Subcutaneous adipose tissue (tissue), 4 donors: Measurements from ENCODE around the gene APP. TPM values are rescaled to one million over a fixed set of nuclear protein-coding genes. Genes with fewer than 3 reads are reported as not detected.

Source experiments
- CTCF ChIP-seq: fragments of 450-650 bp; IDR thresholded peaks from one replicate; pipeline ENCODE4 v1.5.1; 2016; ENCODE audit warnings: low read depth, mild to moderate bottlenecking, control low read depth, antibody characterized with exemption, moderate library complexity
- total RNA-seq, 4 donors: library from RNA; depleted of rRNA; stranded (reverse); fragments of >200 nt; gene quantifications; one replicate each; pipeline ENCODE4 v1.1.0, GENCODE V29; 2016

The APP gene
- total RNA-seq, 4 donors from 2014 or later = 210 to 257 (median 218) TPM

GRCh38 chr21:26138615-26139257, 31.8 kb downstream of the APP start:
- no peak for TF ChIP-seq CTCF

- TF ChIP-seq CTCF = no peak
Observed at GRCh38 chr21:26137379-26138060, 33.0 kb downstream of the APP start.

GRCh38 chr21:26136671-26137070, 33.9 kb downstream of the APP start:
- TF ChIP-seq CTCF = no peak

- no peak for TF ChIP-seq CTCF
Observed at GRCh38 chr21:26135520-26135919, 35.0 kb downstream of the APP start.

- no peak for TF ChIP-seq CTCF
Observed at GRCh38 chr21:26131554-26131953, 39.0 kb downstream of the APP start.

- TF ChIP-seq CTCF = no peak
Observed at GRCh38 chr21:26130249-26130881, 40.2 kb downstream of the APP start.

- TF ChIP-seq CTCF = no peak
Observed at GRCh38 chr21:26127918-26128317, 42.7 kb downstream of the APP start.
